Measurements from ENCODE around the gene VAMP5. TPM values are rescaled to one million over a fixed set of nuclear protein-coding genes. Genes with fewer than 3 reads are reported as not detected.

VAMP5 gene
- total and polyA plus RNA-seq, 9 of the 15 experiments (the other 6 are each of a cell fraction or from before 2014, with no cell fraction given): 0.54 to 1.9 (median 1.5) TPM; not detected in 2

DNA sequence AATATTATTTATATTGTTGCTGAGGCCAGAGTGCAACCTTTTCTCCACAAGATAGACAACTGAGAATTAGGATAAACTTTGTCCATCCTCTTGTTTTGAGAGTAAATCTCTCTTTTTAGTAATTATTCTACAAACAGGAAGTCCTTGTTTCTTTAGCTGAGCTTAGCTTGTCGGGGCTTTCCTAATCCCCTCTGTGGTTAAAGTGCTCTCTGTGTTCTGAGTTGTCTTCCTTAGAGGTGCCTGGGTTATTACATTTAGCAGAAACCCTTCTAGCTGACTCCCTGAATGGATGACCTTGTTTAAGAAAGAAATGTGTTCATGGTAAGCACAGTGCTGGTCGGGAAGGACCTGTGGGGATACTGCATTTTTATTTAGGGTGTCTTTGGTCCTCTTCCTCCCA is 44.4 kb downstream of the VAMP5 start (continued):
- TF ChIP-seq NELFE (IDR thresholded peaks at IDR 0.05; ENCODE audit: insufficient read depth, insufficient read length): no peak

DNA sequence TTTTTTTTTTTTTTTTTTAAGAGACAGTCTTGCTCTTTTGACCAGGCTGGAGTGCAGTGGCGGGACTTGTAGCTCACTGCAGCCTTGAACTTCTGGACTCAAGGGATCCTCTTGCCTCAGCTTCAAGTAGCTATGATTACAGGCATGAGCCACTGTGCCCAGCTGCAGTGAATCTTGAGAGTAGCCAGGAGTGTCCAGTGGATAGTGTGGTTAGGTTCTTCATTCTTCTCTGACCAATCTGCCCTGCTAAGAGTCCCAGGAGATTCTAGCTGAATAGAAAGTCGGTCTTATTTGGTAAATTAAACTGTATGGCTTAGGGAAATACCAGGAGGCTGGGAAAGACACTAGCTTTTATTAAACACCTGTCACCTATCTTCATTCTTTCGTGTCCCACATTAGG is 47.1 kb downstream of the VAMP5 start:
- Histone ChIP-seq H3K79me2 (ENCODE audit: control insufficient read depth, insufficient read depth, low read length) (no peaks in the 10 kb centered on the region; the same call in 2 of the 3 replicates), H3K27ac (ENCODE audit: extremely low read depth, low read depth, low read length) (no peak overlapping the region), H3K4me2 (ENCODE audit: insufficient read depth, low read length) (no peak overlapping the region), H3K4me1 (replicated peaks in 1 of 2; ENCODE audit: control insufficient read depth in 2 of 2, insufficient read depth in 2 of 2, low read length in 2 of 2) (no peaks in the 10 kb centered on the region), H3K4me3 (no peak overlapping the region), H3K36me3 (ENCODE audit: control insufficient read depth, insufficient read depth, low read length) (peaks cover 88% of the 10 kb centered on the region), H3K9ac (ENCODE audit: insufficient read depth in 1 of 2, low read depth in 2 of 2, low read length in 2 of 2) (no peak overlapping the region), H3K9me1 (ENCODE audit: control insufficient read depth, insufficient read depth, low read length) (no peaks in the 10 kb centered on the region), H3K9me3 (replicated peaks; ENCODE audit: control insufficient read depth, insufficient read depth, low read depth, low read length) (no peaks in the 10 kb centered on the region), H2AFZ (ENCODE audit: low read depth, low read length) (no peak overlapping the region), H4K20me1 (replicated peaks; ENCODE audit: control insufficient read depth, insufficient read depth, low read length) (no peaks in the 10 kb centered on the region; the same call in 1 of the 2 replicates), H3K27me3 (ENCODE audit: control insufficient read depth in 2 of 2, insufficient read depth in 2 of 2, low read length in 2 of 2) (no peaks in the 10 kb centered on the region)
- in situ Hi-C loops (cut with MboI) (no loop called here), intact Hi-C loops (cut with micrococcal nuclease) (no loop called here)
- TF ChIP-seq SOX6 (IDR thresholded peaks at IDR 0.05) (no peak), DMBX1 (CRISPR knock-in tag; IDR thresholded peaks at IDR 0.05; ENCODE audit: borderline replicate concordance) (no peak), MAFG (tag; conservative IDR thresholded peaks at IDR 0.05) (no peak), RFX1 (IDR thresholded peaks at IDR 0.05) (no peak), ETS2 (tag; IDR thresholded peaks at IDR 0.05; ENCODE audit: borderline replicate concordance, poor library complexity, severe bottlenecking) (no peak), SMARCC2 (IDR thresholded peaks at IDR 0.05; ENCODE audit: low read depth) (no peak), KLF13 (tag; IDR thresholded peaks at IDR 0.05; ENCODE audit: borderline replicate concordance, low read depth) (no peak), TAL1 (IDR thresholded peaks at IDR 0.05) (no peak)
- TF ChIP-seq, protein P1, sequence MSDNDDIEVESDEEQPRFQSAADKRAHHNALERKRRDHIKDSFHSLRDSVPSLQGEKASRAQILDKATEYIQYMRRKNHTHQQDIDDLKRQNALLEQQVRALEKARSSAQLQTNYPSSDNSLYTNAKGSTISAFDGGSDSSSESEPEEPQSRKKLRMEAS (CRISPR knock-in tag; IDR thresholded peaks at IDR 0.05): no peak
- TF ChIP-seq, protein P2, sequence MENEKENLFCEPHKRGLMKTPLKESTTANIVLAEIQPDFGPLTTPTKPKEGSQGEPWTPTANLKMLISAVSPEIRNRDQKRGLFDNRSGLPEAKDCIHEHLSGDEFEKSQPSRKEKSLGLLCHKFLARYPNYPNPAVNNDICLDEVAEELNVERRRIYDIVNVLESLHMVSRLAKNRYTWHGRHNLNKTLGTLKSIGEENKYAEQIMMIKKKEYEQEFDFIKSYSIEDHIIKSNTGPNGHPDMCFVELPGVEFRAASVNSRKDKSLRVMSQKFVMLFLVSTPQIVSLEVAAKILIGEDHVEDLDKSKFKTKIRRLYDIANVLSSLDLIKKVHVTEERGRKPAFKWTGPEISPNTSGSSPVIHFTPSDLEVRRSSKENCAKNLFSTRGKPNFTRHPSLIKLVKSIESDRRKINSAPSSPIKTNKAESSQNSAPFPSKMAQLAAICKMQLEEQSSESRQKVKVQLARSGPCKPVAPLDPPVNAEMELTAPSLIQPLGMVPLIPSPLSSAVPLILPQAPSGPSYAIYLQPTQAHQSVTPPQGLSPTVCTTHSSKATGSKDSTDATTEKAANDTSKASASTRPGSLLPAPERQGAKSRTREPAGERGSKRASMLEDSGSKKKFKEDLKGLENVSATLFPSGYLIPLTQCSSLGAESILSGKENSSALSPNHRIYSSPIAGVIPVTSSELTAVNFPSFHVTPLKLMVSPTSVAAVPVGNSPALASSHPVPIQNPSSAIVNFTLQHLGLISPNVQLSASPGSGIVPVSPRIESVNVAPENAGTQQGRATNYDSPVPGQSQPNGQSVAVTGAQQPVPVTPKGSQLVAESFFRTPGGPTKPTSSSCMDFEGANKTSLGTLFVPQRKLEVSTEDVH (IDR thresholded peaks at IDR 0.05; ENCODE audit: low read depth, partially characterized antibody): no peak
- FAIRE-seq (no peak), DNase-seq (ENCODE audit: extremely low read depth in 1 of 4, low spot score in 3 of 4) (no peak), ATAC-seq (no peak)
- POLR2A ChIA-PET: interaction anchor here (0.8 to 1.4 kb wide), 4 partner anchors 10 to 81 kb away, joined by 5 to 7 read pairs (median 5); no protein-coding TSS in a partner anchor
- CTCF ChIA-PET (ENCODE audit: low intra/inter-chr PET ratio): no interaction called here
- BruUV-seq (replicated peaks): no TSS peak
- 97% methylated on average over 2 of the region's 3 CpGs for WGBS (ENCODE audit: insufficient coverage, low coverage, missing lambda C conversion rate)

Measured in K562 (cell line).